Rectal smooth muscle tissue (tissue), 1 donor: ENCODE data around the gene SPOP.
"Not testable (repeated sequence)": the region's sequence is repeated elsewhere in the genome, so short reads cannot be mapped to it uniquely, and the experiment has no call there.

Experiments
- H3K27ac ChIP-seq: one replicate; pipeline ENCODE4 v1.7.0; 2013; ENCODE audit warnings: low read depth, low read length, inconsistent platforms
- H3K27me3 ChIP-seq: one replicate; pipeline ENCODE4 v1.7.0; 2013; ENCODE audit warnings: low read length; ENCODE audit not compliant: control insufficient read depth, insufficient read depth
- H3K36me3 ChIP-seq: one replicate; pipeline ENCODE4 v1.7.0; 2013; ENCODE audit warnings: low read length; ENCODE audit not compliant: control insufficient read depth, insufficient read depth
- H3K4me1 ChIP-seq: one replicate; pipeline ENCODE4 v1.7.0; 2013; ENCODE audit warnings: low read length; ENCODE audit not compliant: control insufficient read depth, insufficient read depth
- H3K4me3 ChIP-seq: one replicate; pipeline ENCODE4 v1.7.0; 2013; ENCODE audit warnings: low read length
- H3K9ac ChIP-seq: one replicate; pipeline ENCODE4 v1.7.0; 2013; ENCODE audit warnings: low read length

The SPOP gene

DNA sequence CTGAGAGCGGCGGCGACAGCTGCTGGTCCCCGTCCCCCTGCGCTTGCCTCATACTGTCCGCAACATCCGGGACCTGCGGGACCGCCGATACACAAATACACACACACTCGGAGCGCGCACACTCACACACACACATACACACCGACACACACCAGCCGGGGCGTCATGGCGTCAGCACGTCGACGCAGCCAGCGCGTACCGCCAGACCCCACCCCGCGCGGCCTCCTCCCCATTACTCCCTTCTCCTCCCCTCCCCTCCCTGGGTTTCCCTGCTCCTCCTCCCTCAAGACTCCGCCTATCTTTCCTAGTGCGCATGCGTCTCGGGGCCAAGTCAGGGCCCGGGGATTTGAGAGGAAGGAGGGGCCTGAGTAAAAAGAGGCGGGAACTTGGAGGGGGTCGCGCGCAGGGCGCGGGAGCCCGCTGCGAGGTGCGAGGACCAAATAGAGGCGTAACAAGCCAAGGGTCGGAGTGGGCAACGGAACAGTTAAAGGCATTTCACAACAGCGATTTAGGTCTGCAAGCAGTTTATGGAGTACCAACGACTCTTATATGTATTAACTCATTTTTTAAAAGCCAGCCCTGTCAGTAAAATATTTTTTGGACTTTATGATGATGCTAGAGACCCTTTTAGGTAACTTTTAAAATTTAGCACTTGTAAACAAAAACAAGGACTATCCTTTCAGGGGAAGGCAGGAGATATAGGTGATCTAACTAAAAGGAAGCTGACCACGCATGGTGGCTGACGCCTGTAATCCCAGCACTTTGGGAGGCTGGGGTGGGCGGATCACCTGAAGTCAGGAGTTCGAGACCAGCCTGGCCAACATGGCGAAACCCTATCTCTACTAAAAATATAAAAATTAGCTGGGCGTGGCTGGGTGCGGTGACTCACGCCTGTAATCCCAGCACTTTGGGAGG lies at the start of gene SPOP:
TSS of gene SPOP (minus strand) at position 165 of the 915 bp plus-strand sequence. CDS start 55,287 bp downstream, outside the sequence.
- Histone ChIP-seq H3K36me3 (peaks cover 2% of the 10 kb centered on the region), H3K4me3 (peak within 1 kb of the TSS; percentile 75), H3K27me3 (no peaks in the 10 kb centered on the region), H3K9ac (peak within 1 kb of the TSS; percentile 68), H3K4me1 (peaks cover 12% of the 10 kb centered on the region), H3K27ac (peak within 1 kb of the TSS; percentile 99)

DNA sequence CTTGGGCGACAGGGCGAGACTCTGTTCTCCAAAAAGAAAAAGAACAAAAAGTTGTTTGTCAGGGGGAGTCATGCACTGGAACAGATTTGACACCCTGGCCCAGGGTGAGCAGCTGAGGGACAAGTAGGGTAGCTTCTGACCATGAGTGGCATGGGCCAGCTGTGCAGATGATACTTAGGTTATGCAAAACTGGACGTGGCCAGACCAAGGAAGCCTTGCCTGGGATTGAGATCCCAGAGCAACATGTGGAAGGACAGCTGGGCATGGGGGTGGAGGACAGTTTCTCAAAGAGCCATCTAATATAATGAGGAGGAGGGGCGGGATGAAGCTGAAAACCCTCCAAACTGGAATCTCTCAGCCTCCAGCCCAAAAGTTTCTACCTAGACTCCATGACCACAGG lies 49.5 kb upstream of the SPOP start:
- Histone ChIP-seq H3K4me1 (peaks cover 61% of the 10 kb centered on the region), H3K9ac (no peak overlapping the region), H3K27ac (peak overlapping the region; percentile 27), H3K36me3 (no peaks in the 10 kb centered on the region), H3K27me3 (no peaks in the 10 kb centered on the region), H3K4me3 (no peak overlapping the region)

DNA sequence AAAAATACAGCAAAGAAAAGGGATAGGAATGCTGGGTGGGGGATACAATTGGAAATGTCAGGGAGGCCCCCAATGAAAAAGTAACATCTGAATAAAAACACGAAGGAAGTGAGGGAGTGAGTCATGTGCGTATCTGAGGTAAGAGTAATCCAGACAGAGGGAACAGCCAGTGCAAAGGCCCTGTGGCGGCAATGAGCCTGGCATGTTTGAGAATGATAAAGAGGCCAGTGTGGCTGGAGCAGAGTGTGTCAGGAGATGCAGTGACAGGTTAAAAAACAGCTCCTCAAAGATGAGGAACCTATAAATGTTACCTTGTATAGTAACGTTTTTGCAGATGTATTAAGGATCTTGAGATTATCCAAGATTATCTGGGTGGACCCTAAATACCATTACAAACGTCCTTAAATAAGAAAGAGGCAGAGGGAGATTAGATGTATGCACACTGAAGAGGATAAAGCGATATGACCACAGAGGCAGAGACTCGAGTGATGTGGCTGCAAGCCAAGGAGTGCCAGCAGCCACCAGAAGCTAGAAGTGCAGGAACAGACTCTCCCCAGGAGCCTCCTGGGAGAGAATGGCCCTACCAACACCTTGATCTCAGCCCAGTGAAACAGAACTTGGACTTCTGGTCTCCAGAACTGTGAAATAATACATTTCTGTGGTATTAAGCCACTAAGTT lies 47.7 kb upstream of the SPOP start:
- peak overlapping the region; percentile 65 for H3K27ac ChIP-seq
- H3K9ac ChIP-seq = no peak overlapping the region
- peaks cover 4% of the 10 kb centered on the region for H3K36me3 ChIP-seq

DNA sequence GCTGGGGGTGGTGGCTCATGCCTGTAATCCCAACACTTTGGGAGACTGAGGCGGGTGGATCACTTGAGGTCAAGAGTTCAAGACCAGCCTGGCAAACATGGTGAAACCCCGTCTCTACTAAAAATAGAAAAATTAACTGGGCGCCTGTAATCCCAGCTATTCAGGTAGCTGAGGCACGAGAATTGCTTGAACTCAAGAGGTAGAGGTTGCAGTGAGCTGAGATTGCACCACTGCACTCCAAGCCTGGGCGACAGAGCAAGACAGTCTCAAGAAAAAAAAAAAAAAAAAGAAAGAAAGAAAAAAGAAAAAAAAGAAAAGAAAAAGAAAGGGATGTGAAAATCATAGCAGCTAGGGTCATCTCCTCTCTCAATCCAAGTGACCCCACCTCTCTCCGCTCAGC lies 46.7 kb upstream of the SPOP start:
- H3K27me3 ChIP-seq, H3K9ac ChIP-seq, H3K4me3 ChIP-seq: not testable (repeated sequence)
- Histone ChIP-seq H3K36me3 (peaks cover 13% of the 10 kb centered on the region), H3K27ac (peak overlapping the region; percentile 84), H3K4me1 (peaks cover 46% of the 10 kb centered on the region)

More for the DNA sequence above, 47.7 kb upstream of the SPOP start:
- Histone ChIP-seq H3K27me3 (no peaks in the 10 kb centered on the region), H3K4me1 (peaks cover 57% of the 10 kb centered on the region), H3K4me3 (no peak overlapping the region)

DNA sequence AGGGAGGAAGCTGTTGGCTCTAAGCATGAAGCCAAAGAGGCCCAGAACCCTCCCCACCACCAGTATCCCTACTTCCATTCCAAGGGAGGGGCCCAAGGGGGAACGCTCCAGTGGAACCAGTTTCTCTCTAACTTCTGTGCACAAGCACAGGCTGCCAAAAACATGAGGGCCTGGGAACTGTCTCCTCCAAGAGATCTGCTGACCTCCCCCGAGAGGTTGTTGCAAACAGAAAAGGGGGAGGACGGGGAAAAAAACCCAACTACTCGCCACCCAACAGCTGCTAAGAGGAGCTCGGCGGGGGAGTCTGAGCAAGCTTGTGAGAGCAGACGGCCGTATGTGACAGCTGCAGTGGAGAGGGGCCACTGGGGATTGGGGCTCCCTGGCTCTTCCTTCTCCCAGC lies 45.5 kb upstream of the SPOP start:
- H3K9ac ChIP-seq = no peak overlapping the region
- H3K36me3 ChIP-seq = peaks cover 16% of the 10 kb centered on the region
- peaks cover 36% of the 10 kb centered on the region for H3K4me1 ChIP-seq
- peak overlapping the region; percentile 84 for H3K27ac ChIP-seq
- no peaks in the 10 kb centered on the region for H3K27me3 ChIP-seq
- peak overlapping the region; percentile 23 for H3K4me3 ChIP-seq

DNA sequence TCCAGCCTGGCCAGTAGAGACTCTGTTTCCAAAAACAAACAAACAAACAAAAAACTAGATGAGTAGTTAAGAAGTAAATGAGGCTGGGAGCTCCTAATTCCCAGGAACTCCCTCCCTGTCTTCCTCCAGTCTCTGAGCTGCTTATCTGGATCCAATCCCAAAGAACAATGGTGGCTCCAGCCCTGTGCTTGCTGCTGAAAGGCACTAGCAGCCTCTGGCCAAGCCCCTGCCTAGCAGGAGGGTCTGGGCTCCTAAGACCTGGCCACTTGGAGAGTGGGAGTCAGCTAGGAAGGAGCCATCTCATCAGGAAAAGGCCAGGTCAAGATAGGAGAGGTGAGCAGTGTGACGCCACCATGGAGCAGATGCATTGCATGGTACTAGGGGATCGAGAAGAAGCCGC lies 44.2 kb upstream of the SPOP start:
- peaks cover 32% of the 10 kb centered on the region for H3K4me1 ChIP-seq
- H3K36me3 ChIP-seq = peaks cover 24% of the 10 kb centered on the region
- no peaks in the 10 kb centered on the region for H3K27me3 ChIP-seq
- H3K9ac ChIP-seq = peak overlapping the region; percentile 4
- peak overlapping the region; percentile 84 for H3K27ac ChIP-seq
- H3K4me3 ChIP-seq = no peak overlapping the region

DNA sequence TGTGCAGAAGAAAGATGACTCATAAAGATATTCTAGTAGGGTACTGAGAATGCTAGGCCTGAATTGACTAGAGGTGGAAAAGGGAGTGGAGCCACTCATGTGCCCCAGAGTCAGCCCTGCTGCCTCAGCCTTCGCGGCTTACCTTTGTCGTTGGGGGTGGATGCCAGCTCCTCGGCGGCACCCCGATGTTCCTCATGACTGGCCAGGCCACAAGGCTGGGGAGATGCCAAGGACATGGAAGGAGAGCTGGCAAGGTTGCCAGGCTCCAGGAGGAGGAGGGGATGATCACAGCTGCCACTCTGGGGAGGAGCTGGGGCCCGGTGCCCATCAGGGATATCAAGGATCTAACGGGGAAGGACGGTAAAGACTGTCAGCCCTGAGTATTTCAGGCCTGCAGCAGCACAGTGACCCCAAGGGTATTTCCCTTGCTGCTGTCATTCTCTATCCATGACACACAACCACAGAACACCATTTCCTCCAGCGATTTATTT lies 39.5 kb upstream of the SPOP start:
- Histone ChIP-seq H3K9ac (no peak overlapping the region), H3K36me3 (peaks cover 40% of the 10 kb centered on the region), H3K4me3 (no peak overlapping the region), H3K27me3 (no peaks in the 10 kb centered on the region), H3K4me1 (peaks cover 7% of the 10 kb centered on the region), H3K27ac (no peak overlapping the region)

DNA sequence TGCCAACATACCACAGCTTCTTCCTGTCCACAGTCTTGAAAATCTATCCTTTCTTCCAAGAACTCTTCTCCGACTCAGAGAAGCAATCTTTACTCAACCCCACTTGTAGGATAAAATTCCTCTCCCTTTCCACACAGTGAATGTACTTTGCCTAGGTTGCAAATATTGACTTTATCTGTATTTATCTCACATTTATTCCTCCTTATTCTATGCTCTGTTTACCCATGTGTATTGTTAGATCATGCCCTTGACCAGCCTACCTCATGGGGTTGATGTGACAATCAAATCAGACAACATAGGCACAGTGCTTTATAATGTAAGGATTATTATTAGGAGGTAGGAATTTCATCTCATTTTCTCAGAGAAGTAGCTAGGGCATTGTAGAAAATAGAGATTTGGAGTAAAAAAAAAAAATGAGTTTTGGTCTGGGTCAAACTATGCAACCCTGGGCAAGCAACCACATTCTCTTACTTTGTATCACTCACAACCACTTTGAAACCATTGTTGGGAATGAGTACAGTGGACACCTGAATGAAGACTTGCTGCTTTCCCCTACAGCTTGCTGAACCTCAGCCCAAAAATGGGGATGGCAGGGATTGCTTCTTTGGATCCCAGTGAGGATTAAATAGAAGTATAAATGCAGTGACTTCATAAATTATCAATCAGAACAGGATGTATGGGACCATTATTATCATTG lies 38.9 kb upstream of the SPOP start:
- Histone ChIP-seq H3K27ac (no peak overlapping the region), H3K9ac (no peak overlapping the region), H3K36me3 (peaks cover 39% of the 10 kb centered on the region), H3K27me3 (no peaks in the 10 kb centered on the region), H3K4me3 (no peak overlapping the region), H3K4me1 (peaks cover under 1% of the 10 kb centered on the region)

DNA sequence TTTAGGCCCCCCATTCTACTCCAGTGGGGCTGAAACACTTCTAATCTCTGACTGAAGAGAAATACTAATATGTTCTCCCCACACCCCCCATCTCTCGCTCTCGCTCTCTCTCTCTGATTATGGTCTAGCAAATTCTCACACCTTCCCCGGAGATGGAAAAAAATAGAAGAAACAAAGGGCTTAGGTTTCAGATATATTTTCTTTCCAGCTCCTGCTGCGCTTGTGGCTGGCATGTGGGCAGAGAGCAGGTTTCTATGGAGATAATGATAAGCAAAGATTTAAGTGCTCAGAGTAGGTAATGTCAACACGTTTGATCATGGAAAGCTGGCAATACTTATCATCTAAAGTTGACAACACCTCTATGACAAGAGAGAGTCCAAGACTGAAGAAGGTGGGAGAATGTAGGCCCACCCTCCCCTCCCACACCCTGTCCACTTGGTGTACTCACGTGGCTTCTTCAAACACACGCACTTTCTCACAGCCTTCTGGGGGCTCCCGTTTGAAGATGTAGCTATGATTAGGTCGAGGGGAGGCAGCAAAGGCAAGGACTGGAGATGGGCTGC lies 37.9 kb upstream of the SPOP start:
- H3K4me1 ChIP-seq = no peaks in the 10 kb centered on the region
- no peaks in the 10 kb centered on the region for H3K27me3 ChIP-seq
- H3K9ac ChIP-seq = no peak overlapping the region
- H3K4me3 ChIP-seq = no peak overlapping the region
- peaks cover 47% of the 10 kb centered on the region for H3K36me3 ChIP-seq
- no peak overlapping the region for H3K27ac ChIP-seq

DNA sequence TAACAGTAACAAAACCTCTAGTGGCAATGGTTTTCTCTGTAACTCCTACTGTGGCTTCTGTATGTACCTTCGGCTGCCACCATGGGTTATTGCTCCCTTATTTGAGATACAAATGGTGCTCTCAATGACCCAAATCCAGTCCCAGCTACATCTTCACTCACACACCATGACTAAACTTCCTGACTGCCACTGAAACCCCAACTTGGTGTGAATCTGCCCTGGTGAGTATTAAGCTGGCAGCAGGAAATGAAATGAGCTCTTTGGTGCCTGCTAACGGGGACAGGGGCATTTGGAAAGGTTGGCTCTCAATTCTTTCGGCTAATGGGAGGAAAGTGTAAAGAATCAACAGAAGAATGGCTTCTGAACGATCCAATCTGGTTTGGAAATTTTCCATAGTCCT lies 37.3 kb upstream of the SPOP start:
- Histone ChIP-seq H3K36me3 (peaks cover 45% of the 10 kb centered on the region), H3K4me1 (no peaks in the 10 kb centered on the region), H3K4me3 (no peak overlapping the region), H3K27me3 (no peaks in the 10 kb centered on the region), H3K27ac (no peak overlapping the region), H3K9ac (no peak overlapping the region)

DNA sequence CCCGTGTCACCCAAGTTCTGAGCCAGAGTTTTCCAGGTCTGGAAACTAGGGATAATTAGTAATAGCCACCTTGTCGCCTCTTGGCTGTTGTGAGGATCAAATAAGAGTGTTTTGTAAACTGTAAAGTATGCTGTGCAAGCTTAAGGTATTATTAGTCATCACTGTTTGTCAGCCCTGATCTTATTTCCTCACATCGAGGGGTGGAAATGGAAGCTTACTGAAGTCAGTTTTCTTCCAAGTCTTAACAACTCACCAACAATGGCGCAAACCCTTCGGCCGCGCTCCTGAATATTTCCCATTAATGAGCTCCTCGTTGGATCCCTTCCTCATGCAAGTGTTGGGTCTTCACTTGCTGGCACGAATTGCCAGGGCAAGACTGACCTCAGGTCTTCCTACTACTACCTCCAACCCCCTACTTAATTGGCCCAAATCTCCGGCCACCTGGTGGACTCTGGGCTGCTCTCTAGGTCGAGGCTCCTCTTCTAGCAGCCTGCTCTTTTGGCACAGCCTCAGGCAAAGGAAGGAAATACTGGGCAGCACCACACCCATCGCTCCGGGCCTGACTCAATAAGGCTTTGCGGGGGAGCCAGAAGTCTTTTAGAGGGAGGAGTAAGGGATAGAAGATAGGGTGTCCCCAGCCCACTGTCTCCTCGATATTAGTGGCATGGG lies 30.8 kb upstream of the SPOP start:
- H3K27me3 ChIP-seq = no peaks in the 10 kb centered on the region
- no peak overlapping the region for H3K9ac ChIP-seq
- H3K4me1 ChIP-seq = peaks cover 12% of the 10 kb centered on the region
- H3K36me3 ChIP-seq = peaks cover 28% of the 10 kb centered on the region
- H3K4me3 ChIP-seq = peak overlapping the region; percentile 48
- H3K27ac ChIP-seq = peak overlapping the region; percentile 94
